Loucy (cell line): ENCODE data around the gene NEU4.

Experiments
- CTCF ChIP-seq: fragments of 200-600 bp; sonication (generic); conservative IDR thresholded peaks from 2 replicates; pipeline ENCODE4 v1.5.1; 2014; ENCODE audit warnings: mild to moderate bottlenecking, antibody characterized with exemption, low read length
- EZH2phosphoT487 ChIP-seq: fragments of 200-600 bp; IDR thresholded peaks from 2 replicates; pipeline ENCODE4 v1.6.1; 2018; ENCODE audit warnings: antibody characterized with exemption, mild to moderate bottlenecking, moderate library complexity, borderline replicate concordance

- TF ChIP-seq CTCF (no peak), EZH2phosphoT487 (no peak)
These were observed 36.0 kb downstream of the NEU4 start for GRCh38 chr2:241844831-241845578.
